HUES6 (cell line): ENCODE measurements around the gene HDAC1.
"Not testable (repeated sequence)": the region's sequence is repeated elsewhere in the genome, so short reads cannot be mapped to it uniquely, and the experiment has no call there.

ENCODE experiments used
- H3K27ac ChIP-seq: 2 replicates; pipeline ENCODE4 v1.7.0; 2013; ENCODE audit warnings: low read depth, mild to moderate bottlenecking, low read length, inconsistent platforms
- H3K27me3 ChIP-seq: 2 replicates; pipeline ENCODE4 v1.6.1; 2013; ENCODE audit warnings: low read length; ENCODE audit not compliant: control insufficient read depth, insufficient read depth
- H3K36me3 ChIP-seq: 2 replicates; pipeline ENCODE4 v1.6.1; 2013; ENCODE audit warnings: low read length; ENCODE audit not compliant: control insufficient read depth, insufficient read depth
- H3K4me1 ChIP-seq: 2 replicates; pipeline ENCODE4 v1.6.1; 2013; ENCODE audit warnings: low read length; ENCODE audit not compliant: control insufficient read depth, insufficient read depth
- H3K4me3 ChIP-seq: 2 replicates; pipeline ENCODE4 v1.5.1; 2013; ENCODE audit warnings: low read depth, low read length
- H3K9ac ChIP-seq: one replicate; pipeline ENCODE4 v1.6.1; 2013; ENCODE audit warnings: mild to moderate bottlenecking, low read length
- H3K9me3 ChIP-seq: 2 replicates; pipeline ENCODE4 v1.6.1; 2013; ENCODE audit warnings: low read depth, low read length; ENCODE audit not compliant: control insufficient read depth, insufficient read depth

The HDAC1 gene

DNA sequence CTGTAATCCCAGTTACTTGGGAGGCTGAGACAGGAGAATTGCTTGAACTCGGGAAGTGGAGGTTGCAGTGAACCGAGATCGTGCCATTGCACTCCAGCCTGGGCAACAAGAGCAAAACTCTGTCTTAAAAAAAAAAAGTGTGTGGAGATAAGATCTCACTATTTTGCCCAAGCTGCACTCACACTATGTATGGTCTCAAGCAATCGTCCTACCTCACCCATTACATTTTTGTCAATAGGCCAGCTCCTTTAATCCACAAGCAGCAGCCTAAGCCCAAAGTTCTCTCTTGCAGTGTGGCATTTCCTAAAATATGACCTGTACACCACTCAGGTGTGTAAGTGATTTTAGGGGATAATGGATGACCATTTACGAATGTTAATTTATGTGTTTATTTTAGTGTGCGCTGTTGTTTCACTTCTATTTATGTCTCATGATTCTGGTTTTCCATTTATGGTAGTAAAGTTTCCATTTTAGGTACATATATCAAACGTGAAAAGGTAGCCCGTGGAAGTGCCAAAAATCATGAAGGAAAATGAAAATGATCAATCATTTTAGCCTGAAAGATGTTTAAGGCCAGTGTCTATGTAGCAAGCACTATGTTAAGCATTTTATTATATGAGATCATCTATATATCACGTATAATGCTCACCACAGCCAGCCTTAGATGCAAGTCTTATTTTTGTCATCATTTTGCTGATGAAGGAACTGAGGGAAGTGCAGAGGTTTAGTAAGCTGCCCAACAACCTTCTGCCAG lies 35.2 kb upstream of the HDAC1 start:
- H3K36me3 ChIP-seq = no peaks in the 10 kb centered on the region
- H3K27me3 ChIP-seq = no peaks in the 10 kb centered on the region
- no peak overlapping the region for H3K9ac ChIP-seq
- H3K4me1 ChIP-seq = peaks cover 5% of the 10 kb centered on the region; the same call in 1 of the 2 replicates
- no peaks in the 10 kb centered on the region for H3K9me3 ChIP-seq
- no peak overlapping the region for H3K4me3 ChIP-seq
- no peak overlapping the region for H3K27ac ChIP-seq

GRCh38 chr1:32257227-32257508 lies 34.7 kb upstream of the HDAC1 start:
- Histone ChIP-seq H3K4me1 (peaks cover 3% of the 10 kb centered on the region; the same call in 1 of the 2 replicates), H3K27ac (no peak overlapping the region), H3K9me3 (no peaks in the 10 kb centered on the region), H3K27me3 (no peaks in the 10 kb centered on the region), H3K36me3 (no peaks in the 10 kb centered on the region), H3K9ac (no peak overlapping the region), H3K4me3 (no peak overlapping the region)

DNA sequence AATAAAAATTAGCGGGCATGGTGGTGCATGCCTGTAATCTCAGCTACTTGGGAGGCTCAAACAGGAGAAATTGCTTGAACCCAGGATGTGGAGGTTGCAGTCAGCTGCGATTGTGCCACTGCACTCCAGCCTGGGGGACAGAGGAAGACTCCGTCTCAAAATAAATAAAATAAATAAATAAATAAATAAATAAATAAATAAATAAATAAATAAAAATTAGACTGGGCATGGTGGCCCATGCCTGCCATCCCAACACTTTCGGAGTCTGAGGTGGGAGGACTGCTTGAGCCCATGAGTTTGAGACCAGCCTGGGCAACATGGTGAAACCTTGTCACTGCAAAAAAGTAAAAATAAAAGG lies 28.7 kb upstream of the HDAC1 start:
- not testable (repeated sequence) for H3K4me1 ChIP-seq, H3K4me3 ChIP-seq, H3K9ac ChIP-seq, H3K9me3 ChIP-seq, H3K36me3 ChIP-seq, H3K27ac ChIP-seq, H3K27me3 ChIP-seq

- Histone ChIP-seq H3K4me3 (no peak overlapping the region), H3K27ac (no peak overlapping the region), H3K4me1 (no peaks in the 10 kb centered on the region)
These were observed 28.1 kb upstream of the HDAC1 start for GRCh38 chr1:32263744-32264143.

DNA sequence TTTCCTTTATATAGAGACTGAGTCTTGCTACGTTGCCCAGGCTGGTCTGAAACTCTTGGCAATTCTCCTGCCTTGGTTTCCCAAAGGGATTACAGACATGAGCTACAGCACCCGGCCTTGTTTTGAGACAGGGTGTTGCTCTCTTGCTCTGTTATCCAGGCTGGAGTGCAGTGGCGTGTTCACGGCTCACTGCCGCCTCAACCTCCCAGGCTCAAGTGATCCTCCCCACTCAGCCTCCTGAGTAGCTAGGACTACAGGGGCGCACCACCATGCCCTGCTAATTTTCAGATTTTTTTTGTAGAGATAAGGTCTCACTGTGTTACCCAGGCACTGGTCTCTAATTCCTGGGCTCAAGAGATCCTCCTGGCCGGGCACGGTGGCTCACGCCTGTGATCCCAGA lies 26.0 kb upstream of the HDAC1 start:
- no peaks in the 10 kb centered on the region for H3K36me3 ChIP-seq
- no peaks in the 10 kb centered on the region for H3K27me3 ChIP-seq
- no peak overlapping the region for H3K27ac ChIP-seq
- no peaks in the 10 kb centered on the region for H3K9me3 ChIP-seq
- H3K4me3 ChIP-seq = no peak overlapping the region
- H3K4me1 ChIP-seq = no peaks in the 10 kb centered on the region
- no peak overlapping the region for H3K9ac ChIP-seq

More at GRCh38 chr1:32263744-32264143, 28.1 kb upstream of the HDAC1 start:
- H3K9me3 ChIP-seq = no peaks in the 10 kb centered on the region
- H3K27me3 ChIP-seq = no peaks in the 10 kb centered on the region
- no peak overlapping the region for H3K9ac ChIP-seq
- no peaks in the 10 kb centered on the region for H3K36me3 ChIP-seq

DNA sequence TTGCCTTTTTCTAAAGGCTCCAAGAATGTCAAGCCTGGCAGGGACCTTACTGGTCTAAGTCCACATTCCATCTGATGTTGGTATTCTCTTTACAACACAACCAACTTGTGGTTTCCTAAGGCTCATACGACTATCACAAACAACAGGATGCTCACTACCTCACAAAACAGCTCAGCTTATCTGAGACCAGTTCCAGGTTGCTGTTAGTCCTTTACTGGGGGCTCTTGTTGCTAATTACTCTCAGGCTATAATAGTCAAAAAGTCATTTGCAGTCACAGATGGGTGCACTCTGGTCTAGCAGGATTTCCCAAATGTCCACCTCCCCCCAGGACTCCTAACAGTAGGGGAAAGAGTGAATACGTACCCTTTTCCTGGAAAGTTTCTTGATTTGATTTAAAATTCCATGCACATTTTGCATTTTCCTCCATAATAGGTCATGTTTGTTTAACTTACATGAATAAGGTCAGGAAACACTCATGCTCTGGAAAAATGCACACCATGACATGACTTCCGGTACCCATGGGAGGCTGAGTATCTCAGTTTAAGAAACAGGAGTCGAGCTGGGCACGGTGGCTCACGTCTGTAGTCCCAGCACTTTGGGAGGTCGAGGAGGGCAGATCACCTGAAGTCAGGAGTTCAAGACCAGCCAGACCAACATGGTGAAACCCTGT lies 24.8 kb upstream of the HDAC1 start:
- no peaks in the 10 kb centered on the region for H3K4me1 ChIP-seq
- H3K9ac ChIP-seq = no peak overlapping the region

DNA sequence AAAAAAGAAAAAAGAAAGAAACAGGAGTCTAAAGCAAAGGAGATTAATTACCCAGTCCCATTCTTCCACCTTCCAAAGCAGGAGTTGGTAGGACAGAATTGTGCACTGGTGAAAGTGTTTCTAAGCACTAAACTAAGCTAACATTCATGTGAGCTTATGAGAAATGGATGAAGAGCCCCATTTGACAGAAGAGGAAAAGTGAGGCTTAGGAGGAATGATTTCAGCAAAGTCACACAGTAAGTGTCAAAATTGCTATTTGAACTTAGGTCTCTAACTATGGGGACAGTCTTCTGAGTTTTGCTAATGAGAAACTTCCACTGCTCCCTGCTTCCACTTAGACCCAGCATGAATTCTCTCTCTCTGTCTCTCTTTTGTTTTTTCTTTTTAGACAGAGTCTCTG lies 22.1 kb upstream of the HDAC1 start:
- H3K27me3 ChIP-seq = no peaks in the 10 kb centered on the region
- H3K4me1 ChIP-seq = peaks cover 22% of the 10 kb centered on the region
- no peak overlapping the region for H3K4me3 ChIP-seq
- no peak overlapping the region for H3K27ac ChIP-seq
- no peaks in the 10 kb centered on the region for H3K9me3 ChIP-seq
- no peaks in the 10 kb centered on the region for H3K36me3 ChIP-seq
- H3K9ac ChIP-seq = no peak overlapping the region

More for the DNA sequence above, 24.8 kb upstream of the HDAC1 start:
- Histone ChIP-seq H3K27ac (no peak overlapping the region), H3K27me3 (no peaks in the 10 kb centered on the region), H3K9me3 (no peaks in the 10 kb centered on the region), H3K4me3 (no peak overlapping the region), H3K36me3 (no peaks in the 10 kb centered on the region)

DNA sequence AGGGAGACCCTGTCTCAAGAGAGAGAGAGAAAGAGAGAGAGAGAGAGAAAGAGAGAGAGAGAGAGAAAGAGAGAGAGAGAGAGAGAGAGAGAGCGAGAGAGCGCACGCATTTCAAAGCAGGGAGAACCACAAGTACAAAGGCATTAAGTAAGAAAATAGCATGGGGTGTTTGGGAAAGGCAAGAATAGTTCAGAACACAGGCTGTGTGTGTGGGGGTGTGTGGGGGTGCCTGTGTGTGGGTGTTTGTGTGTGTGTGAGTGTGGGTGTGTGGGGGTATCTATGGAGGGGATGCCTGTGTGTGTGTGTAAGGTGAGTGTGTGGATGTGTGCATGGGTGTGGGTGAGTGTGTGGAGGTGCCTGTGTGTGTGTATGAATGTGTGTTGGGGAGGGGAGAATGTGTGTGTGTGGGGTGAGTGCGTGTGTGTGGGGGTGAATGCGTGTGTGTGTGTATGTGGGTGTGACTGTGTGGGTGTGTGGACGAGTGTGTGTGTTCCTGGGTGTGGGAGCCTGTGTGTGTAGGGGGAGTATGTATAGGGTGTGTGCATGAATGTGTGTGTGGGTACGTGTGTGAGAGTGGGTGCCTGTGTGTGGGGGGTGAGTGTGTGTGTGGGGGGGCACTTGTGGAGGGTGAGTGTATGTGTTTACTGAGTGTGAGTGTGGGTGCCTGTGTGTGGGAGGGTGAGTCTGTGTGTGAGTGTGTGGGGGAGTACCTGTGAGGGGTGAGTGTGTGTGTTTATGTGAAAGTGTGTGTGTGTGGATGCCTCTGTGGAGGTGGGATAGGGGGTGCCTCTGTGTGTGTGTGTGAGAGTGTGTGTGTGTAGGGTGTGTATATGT lies 19.1 kb upstream of the HDAC1 start:
- Histone ChIP-seq H3K4me1 (peaks cover 29% of the 10 kb centered on the region), H3K9ac (no peak overlapping the region), H3K27ac (no peak overlapping the region)

GRCh38 chr1:32273391-32274208 lies 18.3 kb upstream of the HDAC1 start:
- Histone ChIP-seq H3K4me3 (peak overlapping the region; percentile 43), H3K9ac (no peak overlapping the region), H3K27ac (no peak overlapping the region), H3K27me3 (no peaks in the 10 kb centered on the region; the same call in 1 of the 2 replicates), H3K4me1 (peaks cover 29% of the 10 kb centered on the region), H3K36me3 (peaks cover 5% of the 10 kb centered on the region; the same call in 1 of the 2 replicates), H3K9me3 (no peaks in the 10 kb centered on the region)

More for the DNA sequence above, 19.1 kb upstream of the HDAC1 start:
- no peaks in the 10 kb centered on the region; the same call in 1 of the 2 replicates for H3K27me3 ChIP-seq
- no peaks in the 10 kb centered on the region for H3K9me3 ChIP-seq
- H3K36me3 ChIP-seq = peaks cover 3% of the 10 kb centered on the region; the same call in 1 of the 2 replicates
- H3K4me3 ChIP-seq = no peak overlapping the region

GRCh38 chr1:32274646-32275340 lies 17.1 kb upstream of the HDAC1 start:
- H3K27ac ChIP-seq = no peak overlapping the region

More at GRCh38 chr1:32274646-32275340, 17.1 kb upstream of the HDAC1 start:
- Histone ChIP-seq H3K9me3 (no peaks in the 10 kb centered on the region), H3K27me3 (no peaks in the 10 kb centered on the region; the same call in 1 of the 2 replicates), H3K36me3 (peaks cover 17% of the 10 kb centered on the region; the same call in 1 of the 2 replicates), H3K4me3 (peak overlapping the region; percentile 43), H3K4me1 (peaks cover 29% of the 10 kb centered on the region), H3K9ac (peak overlapping the region; percentile 18)
